ENCODE results near the gene SEPTIN11.

DNA sequence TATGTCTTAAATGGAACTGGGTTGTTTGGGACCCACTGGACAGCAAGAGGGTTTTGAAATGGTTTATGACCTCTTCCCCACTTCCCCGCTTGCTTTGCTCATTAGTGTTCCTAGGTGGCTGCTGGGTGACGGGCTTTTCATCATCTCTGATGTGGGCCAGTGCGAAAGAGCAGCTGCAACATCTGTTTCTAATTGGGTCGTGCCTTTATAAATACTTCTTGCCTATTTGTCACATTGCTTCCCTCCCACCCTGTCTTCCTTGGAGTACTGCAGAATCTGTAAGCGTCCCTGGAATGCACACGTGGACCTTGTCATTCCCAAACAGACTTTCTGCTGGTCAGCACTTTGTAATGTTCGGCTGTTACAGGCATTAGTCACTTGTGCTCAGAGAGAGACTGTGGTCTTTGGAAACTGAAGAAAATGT, 35.2 kb downstream of the SEPTIN11 start:
- TF ChIP-seq CREB1 (IDR thresholded peaks at IDR 0.05; ENCODE audit: low read depth) (no peak), ZBTB7A (IDR thresholded peaks at IDR 0.05; ENCODE audit: low read depth) (no peak)
